Astrocyte of the spinal cord (primary cell): ENCODE data around the gene KIF15.
"Not testable (repeated sequence)": the region's sequence is repeated elsewhere in the genome, so short reads cannot be mapped to it uniquely, and the experiment has no call there.

ENCODE experiments used
- DNase-seq: peaks from one replicate; pipeline ENCODE4 v3.0.0; 2011; ENCODE audit warnings: low read depth, low spot score
- H3K4me3 ChIP-seq: 2 replicates; pipeline ENCODE4 v1.5.1; 2011; ENCODE audit warnings: low read depth, mild to moderate bottlenecking, low read length, moderate library complexity
- in situ Hi-C: cut with HindIII; loops from 2 replicates; pipeline ENCODE4 v1.10.0; 2017; ENCODE audit warnings: low sequenced_read_pairs
- TF ChIP-seq, protein P1 (sequence below): IDR thresholded peaks from 2 replicates; pipeline ENCODE4 v1.5.1; 2012; ENCODE audit warnings: low read depth, mild to moderate bottlenecking, low read length, inconsistent platforms

Gene KIF15

DNA sequence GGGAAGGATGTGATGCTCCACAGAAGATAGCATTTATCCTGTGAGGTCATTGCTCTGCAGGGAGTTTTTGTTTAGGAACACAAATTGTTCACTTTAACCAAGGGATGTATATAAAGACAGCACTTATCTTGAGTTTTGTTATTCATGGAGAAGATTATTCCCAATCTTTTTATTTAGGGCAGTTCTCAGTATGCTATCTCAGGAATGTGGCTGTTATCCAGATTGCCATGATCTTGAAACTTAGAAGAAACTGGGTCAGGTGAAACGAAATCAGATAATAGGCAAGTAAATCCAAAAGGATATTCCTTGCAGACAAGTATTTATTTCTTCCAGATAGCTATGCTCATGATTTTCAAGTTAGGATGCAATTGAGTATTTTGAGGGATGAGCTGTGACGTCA, 80.8 kb downstream of the KIF15 start:
- H3K4me3 ChIP-seq = no peak overlapping the region
- DNase-seq = no peak
- in situ Hi-C loops = no loop called here
- TF ChIP-seq, protein P1, sequence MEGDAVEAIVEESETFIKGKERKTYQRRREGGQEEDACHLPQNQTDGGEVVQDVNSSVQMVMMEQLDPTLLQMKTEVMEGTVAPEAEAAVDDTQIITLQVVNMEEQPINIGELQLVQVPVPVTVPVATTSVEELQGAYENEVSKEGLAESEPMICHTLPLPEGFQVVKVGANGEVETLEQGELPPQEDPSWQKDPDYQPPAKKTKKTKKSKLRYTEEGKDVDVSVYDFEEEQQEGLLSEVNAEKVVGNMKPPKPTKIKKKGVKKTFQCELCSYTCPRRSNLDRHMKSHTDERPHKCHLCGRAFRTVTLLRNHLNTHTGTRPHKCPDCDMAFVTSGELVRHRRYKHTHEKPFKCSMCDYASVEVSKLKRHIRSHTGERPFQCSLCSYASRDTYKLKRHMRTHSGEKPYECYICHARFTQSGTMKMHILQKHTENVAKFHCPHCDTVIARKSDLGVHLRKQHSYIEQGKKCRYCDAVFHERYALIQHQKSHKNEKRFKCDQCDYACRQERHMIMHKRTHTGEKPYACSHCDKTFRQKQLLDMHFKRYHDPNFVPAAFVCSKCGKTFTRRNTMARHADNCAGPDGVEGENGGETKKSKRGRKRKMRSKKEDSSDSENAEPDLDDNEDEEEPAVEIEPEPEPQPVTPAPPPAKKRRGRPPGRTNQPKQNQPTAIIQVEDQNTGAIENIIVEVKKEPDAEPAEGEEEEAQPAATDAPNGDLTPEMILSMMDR = no peak

DNA sequence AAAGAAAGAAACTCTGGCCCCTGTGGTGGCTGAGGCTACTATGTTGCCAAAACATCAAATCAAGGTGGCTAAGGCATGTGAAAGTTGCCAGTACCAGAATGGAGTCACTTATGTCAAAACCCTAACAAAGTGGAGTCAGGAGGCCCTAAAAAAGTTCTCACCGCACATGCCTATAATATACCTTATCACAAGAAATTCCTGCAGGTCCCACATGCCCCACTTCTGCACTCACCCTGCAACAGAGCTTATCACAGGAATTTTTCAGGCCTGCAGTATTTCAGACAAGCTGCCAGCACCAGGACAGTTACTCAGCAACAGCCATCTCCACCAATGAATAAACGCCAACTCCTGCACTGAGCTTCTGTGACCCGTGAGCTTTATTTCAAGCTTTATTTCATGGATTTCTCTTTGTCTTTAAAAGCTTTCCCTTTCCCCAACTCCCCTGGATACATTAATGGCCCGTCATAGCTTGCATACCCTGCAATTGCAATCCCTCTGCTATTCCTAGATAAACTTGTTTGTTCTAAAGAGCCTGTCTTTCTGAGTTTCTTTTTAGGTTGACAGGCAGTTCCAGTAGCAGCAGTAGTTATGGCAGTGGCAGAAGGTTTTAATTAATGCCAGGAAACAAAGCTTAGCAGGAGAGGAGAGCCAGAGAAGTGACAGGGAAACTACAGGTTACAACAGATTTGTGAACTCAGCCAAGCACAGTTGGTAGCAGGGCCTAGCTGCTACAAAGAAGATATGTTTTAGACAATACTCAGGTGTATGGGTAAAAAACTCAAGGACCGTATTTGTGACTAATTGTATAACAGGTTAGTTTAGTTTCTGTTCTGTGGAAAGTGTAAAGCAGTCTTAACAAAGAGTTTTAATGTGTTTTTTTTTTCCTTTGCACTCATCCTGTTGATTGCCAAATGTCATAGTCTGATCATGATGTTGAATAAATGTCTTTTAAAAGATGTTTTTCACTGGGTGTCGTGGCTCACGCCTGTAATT, 84.2 kb downstream of the KIF15 start:
- no peak overlapping the region for H3K4me3 ChIP-seq
- in situ Hi-C loops = no loop called here
- DNase-seq = peak; percentile 34
- TF ChIP-seq, protein P1 = no peak

DNA sequence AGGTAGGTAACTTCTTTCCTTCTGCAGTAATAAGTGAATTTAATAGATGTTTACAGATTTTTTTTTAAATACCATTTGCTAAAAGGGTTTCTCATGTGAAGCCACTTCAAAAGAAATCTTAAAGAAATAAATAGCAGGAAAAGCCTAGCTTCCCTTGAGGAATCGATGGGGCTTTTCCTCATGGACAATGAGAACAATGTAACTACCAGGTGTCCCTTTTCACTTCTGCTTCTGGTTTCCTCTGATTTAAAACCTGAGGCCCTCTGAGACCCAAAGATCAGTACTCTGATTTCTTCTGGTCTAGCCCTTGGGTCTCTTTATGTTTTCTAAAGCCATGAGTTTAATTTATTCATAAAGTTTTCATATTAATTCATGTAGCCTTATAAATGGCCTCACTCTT, 87.0 kb downstream of the KIF15 start:
- TF ChIP-seq, protein P1 = no peak
- DNase-seq = no peak
- in situ Hi-C loops = no loop called here
- H3K4me3 ChIP-seq = no peak overlapping the region

DNA sequence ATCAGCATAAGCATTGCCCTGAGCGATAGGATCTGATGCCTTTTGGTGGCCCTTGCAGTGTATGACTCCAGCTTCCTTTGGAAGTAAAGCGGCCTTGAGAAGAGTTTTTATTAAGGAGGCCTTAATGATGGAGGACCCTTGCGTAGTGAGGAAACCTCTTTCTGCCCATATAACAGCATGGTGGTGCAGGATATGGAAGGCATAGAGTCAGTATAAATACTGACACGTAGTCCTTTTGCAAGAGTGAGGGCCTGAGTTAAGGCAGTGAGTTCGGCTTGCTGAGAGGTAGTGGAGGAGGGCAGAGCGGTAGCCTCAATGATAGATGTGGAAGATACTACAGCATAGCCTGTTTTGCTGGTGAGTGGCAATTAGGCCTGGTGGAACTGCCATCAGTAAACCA, 95.1 kb downstream of the KIF15 start:
- H3K4me3 ChIP-seq, in situ Hi-C loops, DNase-seq: not testable (repeated sequence)

DNA sequence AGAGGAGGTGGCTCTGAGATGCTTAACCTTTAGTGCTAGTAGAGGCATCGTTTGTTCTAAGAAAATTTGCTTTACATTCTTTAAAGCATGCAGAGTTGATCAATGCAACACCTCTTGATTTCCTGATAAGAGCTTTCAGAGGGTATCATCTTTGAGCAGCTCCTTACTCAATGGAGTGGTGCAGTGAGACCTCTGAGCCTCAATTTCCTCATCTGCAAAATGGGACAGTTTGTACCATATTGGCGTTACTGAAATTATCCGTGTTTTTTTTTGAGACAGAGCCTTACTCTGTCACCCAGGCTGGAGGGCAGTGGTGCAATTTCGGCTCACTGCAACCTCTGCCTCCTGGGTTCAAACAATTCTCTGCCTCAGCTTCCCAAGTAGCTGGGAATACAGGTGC, 98.5 kb downstream of the KIF15 start:
- TF ChIP-seq, protein P1 = no peak
- DNase-seq = no peak
- in situ Hi-C loops = no loop called here
- no peak overlapping the region for H3K4me3 ChIP-seq

DNA sequence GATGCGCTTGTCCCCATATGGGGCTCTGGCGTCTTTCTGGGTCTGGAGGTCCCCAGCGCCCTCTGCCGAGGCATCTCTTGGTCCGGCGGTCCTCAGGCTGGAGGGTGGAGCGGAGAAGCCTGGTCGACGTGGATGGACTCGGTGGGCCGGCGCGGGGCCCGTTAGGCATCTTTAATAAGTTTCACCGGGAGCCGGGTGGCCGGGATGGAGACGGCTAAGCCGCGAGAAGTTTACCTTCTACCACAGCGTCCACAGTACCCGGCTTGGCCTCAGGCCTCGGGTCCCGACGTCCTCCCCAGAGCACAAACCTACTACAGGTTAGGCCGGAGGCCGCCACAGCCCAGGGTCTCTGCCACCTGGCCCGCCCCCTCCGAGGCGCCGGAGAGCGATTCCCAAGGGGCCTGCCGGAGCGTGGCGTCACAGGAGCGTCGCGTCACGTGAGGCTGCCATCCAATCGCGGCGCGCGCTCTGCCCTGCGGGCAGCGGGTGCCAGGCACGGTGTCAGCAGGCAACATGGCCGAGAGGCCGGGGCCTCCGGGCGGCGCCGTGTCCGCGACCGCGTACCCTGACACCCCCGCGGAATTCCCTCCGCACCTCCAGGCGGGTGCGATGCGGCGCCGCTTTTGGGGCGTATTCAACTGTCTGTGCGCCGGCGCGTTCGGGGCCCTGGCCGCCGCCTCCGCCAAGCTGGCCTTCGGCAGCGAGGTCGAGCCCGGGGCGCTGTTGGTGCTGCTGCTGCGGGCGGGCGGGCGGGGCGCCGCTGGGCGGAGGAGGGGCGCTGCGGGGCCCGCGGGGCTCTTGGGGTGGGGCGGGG, 100.0 kb downstream of the KIF15 start, which contains the start of gene TMEM42:
Gene TMEM42, plus strand, starts transcription at position 501 of the 814 bp plus-strand sequence. Its CDS starts 13 bp downstream, at position 514.
- TF ChIP-seq, protein P1 = peak; percentile 45
- peak; percentile 93 for DNase-seq
- in situ Hi-C loops = no loop called here
- H3K4me3 ChIP-seq = peak within 1 kb of the TSS; percentile 61
